Glutamatergic neuron (in vitro differentiated cells): ENCODE results near the gene APLP2. TPM values are rescaled to one million over a fixed set of nuclear protein-coding genes. Genes with fewer than 3 reads are reported as not detected.

Experiments
- DNase-seq: peaks from one replicate; pipeline ENCODE4 v3.0.0; 2022
- H3K27ac Mint-ChIP-seq: one replicate; pipeline ENCODE4 v1.8.0; 2020; ENCODE audit warnings: mild to moderate bottlenecking, mixed read lengths, inconsistent platforms; ENCODE audit not compliant: unreplicated experiment
- H3K27me3 Mint-ChIP-seq: one replicate; pipeline ENCODE4 v1.8.0; 2020; ENCODE audit warnings: mild to moderate bottlenecking, moderate library complexity, mixed read lengths, inconsistent platforms; ENCODE audit not compliant: unreplicated experiment
- H3K36me3 Mint-ChIP-seq: one replicate; pipeline ENCODE4 v1.8.0; 2020; ENCODE audit warnings: mild to moderate bottlenecking, mixed read lengths, inconsistent platforms; ENCODE audit not compliant: unreplicated experiment
- H3K4me1 Mint-ChIP-seq: one replicate; pipeline ENCODE4 v1.8.0; 2020; ENCODE audit warnings: mild to moderate bottlenecking, low read depth, mixed read lengths, inconsistent platforms; ENCODE audit not compliant: unreplicated experiment
- H3K4me3 Mint-ChIP-seq: one replicate; pipeline ENCODE4 v1.8.0; 2020; ENCODE audit warnings: mild to moderate bottlenecking, mixed read lengths, inconsistent platforms; ENCODE audit not compliant: unreplicated experiment
- H3K9me3 Mint-ChIP-seq: one replicate; pipeline ENCODE4 v1.8.0; 2020; ENCODE audit warnings: mild to moderate bottlenecking, moderate library complexity, mixed read lengths, inconsistent platforms; ENCODE audit not compliant: unreplicated experiment
- total RNA-seq: library from RNA; stranded (reverse); fragmentation: NEBNext Ultra II Directional; extraction: Animal tissue kit (Norgen Biotek cat#: 25700); gene quantifications from one replicate; pipeline ENCODE4 v1.2.1, GENCODE V29; 2021; ENCODE audit not compliant: unreplicated experiment
- TF ChIP-seq, protein P1 (sequence below): fragments of 200-600 bp; sonication (generic); IDR thresholded peaks from one replicate; pipeline ENCODE4 v1.5.0; 2021; ENCODE audit not compliant: partially characterized antibody, unreplicated experiment

Gene APLP2
- total RNA-seq, 1 donor from 2014 or later = 183 TPM

DNA sequence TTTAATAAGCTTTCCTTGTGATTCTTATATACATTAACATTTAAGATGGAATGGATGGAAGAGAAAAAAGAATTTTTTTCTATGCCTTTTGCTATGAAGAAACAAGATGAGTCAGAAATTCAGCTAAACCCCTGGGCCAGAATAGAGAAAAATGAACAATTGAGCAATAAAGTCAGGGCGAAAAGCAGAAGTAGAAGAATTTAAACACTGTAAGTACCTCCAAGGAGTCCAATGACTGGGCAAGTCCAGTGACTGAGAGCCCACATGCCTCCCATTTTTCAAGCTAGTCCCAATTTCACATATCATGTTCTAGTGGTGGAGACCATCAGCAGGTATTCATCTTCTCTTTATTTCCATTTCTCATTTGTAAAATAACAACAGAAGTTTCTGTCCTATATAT is 18.6 kb upstream of the APLP2 start:
- H3K27ac Mint-ChIP-seq = no peak overlapping the region

DNA sequence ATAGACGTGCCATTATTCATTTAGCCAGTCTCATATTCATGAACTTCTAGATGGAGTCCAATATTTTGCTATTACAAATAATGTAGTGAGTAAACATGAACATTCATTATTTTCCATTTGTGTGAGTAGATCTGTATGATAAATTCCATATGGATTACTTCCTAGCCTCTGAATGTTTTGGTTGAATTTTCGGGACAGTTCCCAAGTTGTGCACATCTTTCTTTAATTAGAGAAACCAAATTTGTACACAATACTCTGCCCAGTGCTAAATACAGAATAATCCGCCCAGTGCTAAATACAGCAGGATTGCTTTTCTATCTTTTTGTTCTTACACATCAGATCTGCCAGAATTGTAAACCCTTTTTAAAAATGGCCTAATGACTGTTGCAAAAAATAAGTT is 17.1 kb upstream of the APLP2 start:
- H3K4me3 Mint-ChIP-seq = no peak overlapping the region
- no peak overlapping the region for H3K27ac Mint-ChIP-seq
- DNase-seq = no peak
- no peaks in the 10 kb centered on the region for H3K9me3 Mint-ChIP-seq
- H3K4me1 Mint-ChIP-seq = no peaks in the 10 kb centered on the region
- TF ChIP-seq, protein P1, sequence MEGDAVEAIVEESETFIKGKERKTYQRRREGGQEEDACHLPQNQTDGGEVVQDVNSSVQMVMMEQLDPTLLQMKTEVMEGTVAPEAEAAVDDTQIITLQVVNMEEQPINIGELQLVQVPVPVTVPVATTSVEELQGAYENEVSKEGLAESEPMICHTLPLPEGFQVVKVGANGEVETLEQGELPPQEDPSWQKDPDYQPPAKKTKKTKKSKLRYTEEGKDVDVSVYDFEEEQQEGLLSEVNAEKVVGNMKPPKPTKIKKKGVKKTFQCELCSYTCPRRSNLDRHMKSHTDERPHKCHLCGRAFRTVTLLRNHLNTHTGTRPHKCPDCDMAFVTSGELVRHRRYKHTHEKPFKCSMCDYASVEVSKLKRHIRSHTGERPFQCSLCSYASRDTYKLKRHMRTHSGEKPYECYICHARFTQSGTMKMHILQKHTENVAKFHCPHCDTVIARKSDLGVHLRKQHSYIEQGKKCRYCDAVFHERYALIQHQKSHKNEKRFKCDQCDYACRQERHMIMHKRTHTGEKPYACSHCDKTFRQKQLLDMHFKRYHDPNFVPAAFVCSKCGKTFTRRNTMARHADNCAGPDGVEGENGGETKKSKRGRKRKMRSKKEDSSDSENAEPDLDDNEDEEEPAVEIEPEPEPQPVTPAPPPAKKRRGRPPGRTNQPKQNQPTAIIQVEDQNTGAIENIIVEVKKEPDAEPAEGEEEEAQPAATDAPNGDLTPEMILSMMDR = no peak
- H3K27me3 Mint-ChIP-seq = no peaks in the 10 kb centered on the region
- no peaks in the 10 kb centered on the region for H3K36me3 Mint-ChIP-seq

More for the DNA sequence above, 18.6 kb upstream of the APLP2 start:
- TF ChIP-seq, protein P1 = no peak
- Mint-ChIP-seq H3K4me1 (no peaks in the 10 kb centered on the region), H3K9me3 (no peaks in the 10 kb centered on the region), H3K4me3 (no peak overlapping the region), H3K36me3 (no peaks in the 10 kb centered on the region), H3K27me3 (no peaks in the 10 kb centered on the region)
- no peak for DNase-seq

DNA sequence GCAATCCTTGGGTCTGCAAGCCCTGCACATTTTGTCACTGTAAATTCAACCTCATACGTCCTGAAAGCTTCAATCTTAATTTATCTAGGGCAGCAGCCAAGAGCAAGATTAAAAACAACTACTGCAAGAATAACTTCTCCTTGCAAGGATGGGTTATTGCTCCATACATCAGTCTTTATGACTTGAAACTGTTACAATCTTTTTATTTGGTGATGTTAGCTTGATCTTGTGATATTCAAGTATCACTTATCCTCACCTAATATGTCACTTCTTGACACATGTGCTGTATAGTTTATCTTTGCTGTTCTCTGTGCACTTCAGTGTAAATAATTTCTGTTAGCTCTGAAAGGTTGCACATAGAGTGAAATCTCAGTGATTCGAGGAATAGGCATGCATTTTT is 14.7 kb upstream of the APLP2 start:
- Mint-ChIP-seq H3K4me3 (no peak overlapping the region), H3K36me3 (no peaks in the 10 kb centered on the region), H3K27ac (no peak overlapping the region), H3K4me1 (no peaks in the 10 kb centered on the region), H3K27me3 (no peaks in the 10 kb centered on the region), H3K9me3 (no peaks in the 10 kb centered on the region)
- no peak for DNase-seq
- TF ChIP-seq, protein P1 = no peak

DNA sequence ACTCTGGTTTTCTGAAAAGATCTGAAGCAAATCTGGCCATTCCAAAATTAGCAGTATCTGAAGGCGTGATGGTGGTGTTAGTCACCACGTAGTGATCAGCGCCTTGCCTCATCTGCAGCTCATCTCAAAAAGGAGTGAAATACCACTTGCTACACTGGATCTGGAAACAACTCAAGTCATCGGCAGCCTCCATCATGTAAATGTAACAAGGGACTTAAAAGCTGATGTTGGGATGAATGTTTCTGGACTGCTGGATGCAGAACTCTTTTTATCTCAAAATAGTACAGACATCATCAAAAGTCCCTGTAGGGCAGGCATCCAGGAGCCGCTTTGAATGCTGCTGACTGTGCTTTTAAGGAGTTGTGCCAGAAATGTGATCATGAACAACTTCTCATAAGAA is 14.1 kb upstream of the APLP2 start:
- no peaks in the 10 kb centered on the region for H3K36me3 Mint-ChIP-seq
- H3K27ac Mint-ChIP-seq = no peak overlapping the region
- TF ChIP-seq, protein P1 = no peak
- no peaks in the 10 kb centered on the region for H3K27me3 Mint-ChIP-seq
- H3K4me3 Mint-ChIP-seq = no peak overlapping the region
- no peaks in the 10 kb centered on the region for H3K4me1 Mint-ChIP-seq
- DNase-seq = no peak
- no peaks in the 10 kb centered on the region for H3K9me3 Mint-ChIP-seq

DNA sequence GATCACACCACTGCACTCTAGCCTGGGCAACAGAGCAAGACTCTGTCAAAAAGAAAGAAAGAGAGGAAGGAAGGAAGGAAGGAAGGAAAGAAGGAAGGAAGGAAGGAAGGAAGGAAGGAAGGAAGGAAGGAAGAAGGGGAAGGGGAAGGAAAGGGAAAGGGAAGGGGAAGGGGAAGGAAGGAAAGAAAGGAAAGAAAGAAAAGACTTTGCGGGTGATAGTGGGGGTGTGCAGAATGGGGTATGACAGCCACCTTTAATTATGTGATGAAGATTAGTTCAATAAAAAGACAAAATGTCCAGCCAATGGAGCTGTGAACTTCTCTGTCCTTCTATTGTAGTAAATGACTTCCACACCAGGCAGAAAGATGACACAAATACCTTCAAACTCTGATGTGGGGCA is 8.7 kb upstream of the APLP2 start:
- Mint-ChIP-seq H3K4me1 (no peaks in the 10 kb centered on the region), H3K27ac (no peak overlapping the region), H3K4me3 (no peak overlapping the region), H3K27me3 (no peaks in the 10 kb centered on the region), H3K9me3 (no peaks in the 10 kb centered on the region), H3K36me3 (no peaks in the 10 kb centered on the region)
- no peak for DNase-seq
- TF ChIP-seq, protein P1 = no peak
